Fibroblast of the conjunctiva (primary cell): ENCODE results near the gene RBM33.

Experiments used
- DNase-seq: peaks from one replicate; pipeline ENCODE4 v3.0.0-alpha.2; 2010; ENCODE audit warnings: low read depth

Gene RBM33

DNA sequence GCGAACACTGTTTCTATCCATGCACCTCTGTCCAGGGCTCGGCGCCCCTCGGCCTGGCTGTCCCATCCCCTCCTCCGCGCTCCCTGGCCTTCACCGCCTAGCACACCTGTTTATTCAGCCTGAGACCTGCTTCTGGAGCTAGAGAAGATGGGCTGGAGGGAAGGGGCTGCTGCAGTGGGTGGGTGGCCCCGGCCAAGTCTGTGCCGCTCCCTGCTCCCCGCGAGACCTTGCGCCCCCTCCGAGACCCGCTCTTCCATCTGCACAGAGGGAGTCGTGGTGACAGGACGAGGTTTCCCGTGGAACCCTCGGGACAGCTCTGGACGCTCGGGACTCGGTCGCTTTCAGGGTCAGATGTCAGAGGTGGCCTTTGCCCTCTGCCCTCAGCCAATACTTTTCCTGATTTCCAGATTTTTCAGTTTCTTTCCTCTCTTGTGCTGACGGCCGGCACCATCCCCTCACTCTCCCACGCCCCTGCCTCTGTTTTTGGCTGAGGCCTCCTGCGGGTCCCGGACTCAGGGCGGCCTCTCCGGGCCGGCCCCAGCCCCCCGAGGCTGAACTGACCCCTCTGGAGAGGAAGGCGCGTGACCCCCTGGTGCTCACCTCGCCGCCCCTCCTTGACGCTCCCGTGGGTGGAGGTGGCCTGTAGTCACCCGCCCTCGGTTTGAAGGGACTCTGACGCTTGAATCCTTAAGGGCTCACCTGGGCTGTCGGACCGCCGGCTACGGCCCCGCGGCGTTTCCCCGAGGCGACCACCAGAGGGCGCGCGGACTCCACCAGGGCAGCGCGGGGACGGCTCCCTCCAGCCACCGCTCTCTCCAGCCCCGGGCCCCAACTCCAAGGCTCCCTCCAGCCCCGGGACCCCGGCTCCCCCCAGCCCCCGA, 152.2 kb downstream of the RBM33 start:
- no peak for DNase-seq

DNA sequence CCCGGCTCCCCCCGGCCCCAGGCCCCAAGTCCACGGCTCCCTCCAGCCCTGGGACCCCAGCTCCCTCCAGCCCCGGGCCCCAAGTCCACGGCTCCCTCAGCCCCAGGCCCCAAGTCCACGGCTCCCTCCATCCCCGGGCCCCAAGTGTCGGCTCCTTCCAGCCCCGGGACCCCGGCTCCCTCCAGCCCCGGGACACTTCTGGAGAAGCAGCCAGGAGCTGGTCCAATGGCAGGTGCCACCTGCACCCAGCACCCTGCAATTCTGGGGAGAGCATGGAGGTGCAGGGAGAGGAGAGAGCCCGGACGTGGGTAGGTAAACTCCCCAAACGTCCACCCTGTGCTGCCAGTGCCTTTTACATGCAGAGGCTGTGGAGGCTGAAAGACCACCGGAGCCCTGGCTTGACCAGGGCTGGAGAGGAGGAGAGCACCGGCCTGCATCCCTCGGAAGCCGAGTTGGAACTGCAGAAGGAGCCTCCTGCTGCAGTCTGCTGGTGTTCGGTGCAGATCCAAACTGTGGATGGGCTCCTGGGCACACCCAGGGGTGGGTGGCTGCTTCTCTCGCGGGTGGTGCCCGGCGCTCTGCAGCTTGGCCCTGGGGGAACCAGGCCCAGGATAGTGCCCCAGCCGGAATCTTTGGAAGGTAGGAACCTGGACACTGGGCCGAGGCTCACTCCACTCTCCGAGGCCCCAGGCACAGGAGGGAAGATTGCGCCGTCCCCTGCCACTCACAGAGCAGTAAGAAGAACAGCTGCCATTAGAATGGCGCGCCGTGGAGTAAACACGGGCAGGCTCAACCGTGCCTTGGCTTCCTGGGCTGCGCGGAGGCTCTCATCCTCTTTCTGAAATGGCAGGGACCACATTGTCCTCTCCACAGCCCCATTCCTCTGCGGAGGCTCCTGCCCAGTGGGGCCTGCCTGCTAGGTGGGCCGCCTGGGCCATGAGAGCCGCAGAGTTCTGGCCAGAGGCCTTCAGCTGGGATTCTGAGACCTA, 153.1 kb downstream of the RBM33 start:
- DNase-seq: no peak

DNA sequence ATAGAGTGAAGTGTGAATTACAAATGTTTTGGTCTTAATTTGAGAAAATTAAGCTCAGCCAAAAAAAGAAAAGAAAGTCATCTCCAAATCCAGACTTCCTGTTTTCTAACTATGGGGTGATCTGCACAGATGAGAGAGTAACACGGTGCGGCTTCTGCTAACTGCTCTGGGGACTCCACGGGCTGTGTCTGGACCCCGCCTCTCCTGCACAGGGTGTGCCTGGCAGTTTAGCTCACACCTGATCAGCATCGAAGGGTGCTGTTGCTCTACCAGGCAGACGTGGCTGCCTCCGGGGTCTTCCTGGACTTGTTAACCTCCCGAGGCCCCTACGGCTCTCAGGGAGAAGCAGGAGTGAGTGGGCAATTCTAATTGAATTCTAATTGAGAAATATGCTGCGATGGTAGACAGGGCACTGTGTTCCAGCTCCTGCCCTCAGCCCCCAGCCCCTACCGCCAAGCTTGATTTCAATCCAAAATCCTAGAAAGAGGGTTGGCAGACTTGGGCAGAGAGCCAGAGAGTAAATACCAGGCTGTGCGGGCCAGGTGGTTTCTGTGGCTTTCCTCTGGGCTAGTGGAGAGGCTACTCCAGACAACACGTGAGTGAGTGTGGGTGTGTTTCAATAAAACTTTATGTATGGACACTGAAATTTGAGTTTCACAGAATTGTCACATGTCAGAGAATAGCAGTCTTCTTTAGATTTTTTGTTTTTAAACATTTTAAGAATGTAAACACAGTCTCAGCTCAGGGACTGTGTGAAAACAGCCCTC, 154.4 kb downstream of the RBM33 start:
- DNase-seq: no peak

DNA sequence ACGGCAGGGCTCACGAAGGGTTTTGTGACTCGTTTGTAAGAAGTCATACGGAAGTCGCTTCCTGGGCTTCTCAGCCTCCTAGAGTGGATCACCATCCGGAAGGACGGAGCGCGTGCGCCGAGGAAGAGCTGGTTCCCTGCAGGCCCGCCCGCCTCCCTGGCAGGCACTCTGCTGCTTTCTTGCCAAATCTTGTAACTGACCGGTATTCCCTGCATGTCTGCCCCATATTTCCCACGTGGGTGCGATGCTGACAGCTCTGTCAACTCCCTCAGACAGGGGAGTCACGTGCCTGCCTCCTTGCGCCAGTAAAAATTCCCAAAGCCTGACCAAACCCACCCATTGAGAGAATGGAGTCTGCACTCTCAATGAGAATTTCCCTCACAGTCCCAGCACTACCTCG, 155.1 kb downstream of the RBM33 start:
- DNase-seq: no peak

DNA sequence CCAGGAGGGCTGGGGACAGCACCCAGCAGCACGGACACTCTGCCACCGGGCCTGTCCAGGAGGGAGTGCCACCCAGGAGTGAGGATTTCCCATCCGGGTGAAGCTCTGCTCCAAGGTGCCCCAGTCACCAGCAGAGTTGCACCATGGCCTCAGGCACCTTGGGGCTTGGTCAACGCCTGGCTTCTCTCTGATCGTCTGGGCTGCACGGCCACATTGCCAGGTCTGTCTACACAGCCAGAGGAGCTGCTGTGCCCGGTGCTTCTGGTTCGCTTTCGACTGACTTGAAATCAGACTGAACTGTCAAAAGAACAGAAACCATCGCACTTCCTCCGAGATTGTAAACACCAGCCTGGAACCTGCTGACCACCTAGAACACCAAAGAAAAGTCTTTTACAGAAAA, 155.8 kb downstream of the RBM33 start:
- DNase-seq: no peak

DNA sequence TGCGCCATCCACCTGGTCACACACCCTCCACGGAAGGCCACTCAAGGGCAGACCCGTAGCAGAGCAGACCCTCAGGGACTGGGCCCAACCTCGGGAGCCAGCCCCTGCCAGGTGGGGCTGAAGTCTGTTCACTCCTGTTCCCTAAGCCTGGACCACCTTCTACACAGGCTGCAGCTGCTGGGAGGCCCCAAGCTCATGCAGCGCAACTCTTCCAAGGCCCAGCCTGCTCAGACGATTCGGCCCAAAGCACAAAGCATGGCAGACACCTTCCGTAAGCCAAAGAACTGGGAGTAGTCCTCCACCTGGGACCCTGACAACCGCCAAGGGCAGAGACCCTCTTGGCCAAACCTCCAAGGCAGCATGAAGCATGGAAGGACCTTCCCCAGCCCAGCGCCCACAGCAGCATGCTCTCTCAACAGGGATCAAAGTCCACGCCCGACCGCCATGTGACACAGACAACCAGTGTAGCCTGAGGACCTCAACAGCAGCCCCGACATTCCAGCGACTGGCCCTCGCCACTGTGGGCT, 156.3 kb downstream of the RBM33 start:
- no peak for DNase-seq

DNA sequence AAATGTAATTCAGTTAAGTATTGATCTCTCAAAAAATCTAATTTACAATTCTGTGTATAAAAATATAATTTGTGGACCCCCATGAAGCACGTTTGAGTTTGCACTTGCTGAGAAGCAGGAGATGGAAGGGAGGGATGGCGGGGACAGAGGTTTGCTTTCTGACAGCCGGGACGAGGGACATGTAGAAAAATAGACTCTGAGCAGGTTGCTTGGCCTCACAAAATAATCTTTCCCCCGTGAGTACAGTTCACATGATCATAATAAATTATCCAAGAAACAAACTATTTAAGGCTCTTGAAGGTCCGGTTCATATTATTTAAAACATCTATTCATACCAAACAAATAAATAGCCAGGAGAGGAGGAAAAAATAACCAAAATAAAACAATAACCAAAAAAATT, 157.8 kb downstream of the RBM33 start:
- DNase-seq: no peak

DNA sequence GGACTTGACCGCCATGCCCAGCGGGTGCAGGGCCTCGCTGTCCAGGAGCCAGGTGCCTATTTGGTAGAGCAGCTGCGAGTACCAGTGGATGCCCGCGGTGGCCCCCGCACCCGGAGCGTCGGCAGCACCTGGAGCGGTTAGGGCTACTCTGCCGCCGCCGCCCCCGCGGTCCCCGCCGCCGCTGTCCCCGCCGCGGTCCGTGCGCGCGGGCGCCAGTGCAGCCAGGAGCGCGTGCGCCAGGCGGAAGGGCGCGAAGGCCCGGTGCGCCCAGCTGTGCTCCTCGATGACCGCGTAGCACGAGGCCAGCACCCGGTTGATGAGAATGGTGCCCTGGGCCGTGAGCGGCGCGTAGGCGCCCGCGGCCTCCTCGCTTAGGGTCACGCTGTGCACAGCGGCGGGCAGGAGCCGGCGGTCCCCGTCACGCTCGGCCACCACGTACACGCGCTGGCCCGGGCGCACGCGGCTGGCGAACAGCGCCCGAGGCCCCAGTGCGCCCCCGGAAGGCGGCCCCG, 158.5 kb downstream of the RBM33 start:
- no peak for DNase-seq

DNA sequence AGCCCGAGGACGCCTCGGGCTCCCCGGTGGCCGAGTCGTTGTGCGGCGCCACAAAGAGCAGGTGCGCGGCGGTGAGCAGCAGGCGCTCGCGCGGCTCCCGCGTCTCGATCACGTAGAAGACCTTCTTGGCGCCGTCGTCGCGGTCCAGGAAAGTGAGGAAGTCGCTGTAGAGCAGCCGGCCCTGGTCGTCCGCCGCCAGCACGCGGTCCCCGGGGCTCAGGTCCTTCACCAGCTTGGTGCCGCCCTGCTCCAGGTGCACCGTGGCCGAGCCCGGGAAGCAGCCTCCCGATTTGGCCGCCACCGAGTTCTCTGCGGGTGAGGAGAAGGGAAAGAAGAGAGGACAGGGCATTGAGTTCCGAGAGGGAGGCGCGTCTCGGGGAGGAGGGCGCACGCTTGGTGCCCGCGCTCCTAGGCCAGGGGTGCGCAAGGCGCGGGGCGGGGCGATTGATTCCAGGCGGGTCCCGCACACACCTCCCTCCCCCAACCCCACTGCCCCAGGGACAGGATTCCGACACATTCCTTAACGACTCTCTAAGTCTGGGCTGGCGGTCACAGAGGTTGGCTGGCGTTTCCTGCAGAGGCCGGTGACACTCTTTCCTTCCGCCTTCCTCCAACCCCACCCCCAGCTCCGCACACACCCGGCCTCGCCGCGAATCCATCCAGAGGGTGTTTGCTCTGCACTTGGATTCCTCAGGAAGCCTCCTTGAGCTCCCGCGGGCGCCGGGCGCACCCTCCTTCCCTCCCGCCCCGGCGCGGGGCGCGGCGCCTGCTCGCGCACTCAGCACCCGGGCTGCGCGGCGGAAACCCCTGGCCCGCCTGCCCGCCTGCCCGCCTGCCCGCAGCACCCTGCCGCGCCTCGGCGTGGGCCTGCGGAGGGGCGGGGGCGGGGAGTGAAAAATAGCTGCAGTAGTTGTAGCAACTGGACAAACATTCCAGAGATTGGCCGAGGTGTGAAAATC, 159.2 kb downstream of the RBM33 start:
- no peak for DNase-seq

DNA sequence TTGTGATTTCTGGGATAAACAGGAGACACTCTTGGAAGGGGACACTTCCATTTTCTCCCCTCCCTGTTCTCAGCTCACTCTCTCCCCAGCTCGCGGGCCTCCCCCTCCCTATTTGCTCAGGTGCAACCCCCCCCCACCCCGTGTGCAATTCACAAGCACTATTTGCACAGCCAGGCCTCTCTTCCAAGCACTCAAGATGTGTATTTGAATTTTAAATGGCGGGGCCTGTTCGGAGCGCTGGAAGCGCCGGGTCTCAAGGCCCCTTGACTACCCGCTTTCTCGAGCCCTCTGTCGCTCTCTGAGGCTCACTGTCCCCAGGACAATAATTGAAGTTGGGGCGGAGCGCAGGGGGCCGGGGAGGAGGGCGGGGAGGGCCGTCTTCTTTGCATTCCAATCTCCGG, 160.0 kb downstream of the RBM33 start:
- no peak for DNase-seq

DNA sequence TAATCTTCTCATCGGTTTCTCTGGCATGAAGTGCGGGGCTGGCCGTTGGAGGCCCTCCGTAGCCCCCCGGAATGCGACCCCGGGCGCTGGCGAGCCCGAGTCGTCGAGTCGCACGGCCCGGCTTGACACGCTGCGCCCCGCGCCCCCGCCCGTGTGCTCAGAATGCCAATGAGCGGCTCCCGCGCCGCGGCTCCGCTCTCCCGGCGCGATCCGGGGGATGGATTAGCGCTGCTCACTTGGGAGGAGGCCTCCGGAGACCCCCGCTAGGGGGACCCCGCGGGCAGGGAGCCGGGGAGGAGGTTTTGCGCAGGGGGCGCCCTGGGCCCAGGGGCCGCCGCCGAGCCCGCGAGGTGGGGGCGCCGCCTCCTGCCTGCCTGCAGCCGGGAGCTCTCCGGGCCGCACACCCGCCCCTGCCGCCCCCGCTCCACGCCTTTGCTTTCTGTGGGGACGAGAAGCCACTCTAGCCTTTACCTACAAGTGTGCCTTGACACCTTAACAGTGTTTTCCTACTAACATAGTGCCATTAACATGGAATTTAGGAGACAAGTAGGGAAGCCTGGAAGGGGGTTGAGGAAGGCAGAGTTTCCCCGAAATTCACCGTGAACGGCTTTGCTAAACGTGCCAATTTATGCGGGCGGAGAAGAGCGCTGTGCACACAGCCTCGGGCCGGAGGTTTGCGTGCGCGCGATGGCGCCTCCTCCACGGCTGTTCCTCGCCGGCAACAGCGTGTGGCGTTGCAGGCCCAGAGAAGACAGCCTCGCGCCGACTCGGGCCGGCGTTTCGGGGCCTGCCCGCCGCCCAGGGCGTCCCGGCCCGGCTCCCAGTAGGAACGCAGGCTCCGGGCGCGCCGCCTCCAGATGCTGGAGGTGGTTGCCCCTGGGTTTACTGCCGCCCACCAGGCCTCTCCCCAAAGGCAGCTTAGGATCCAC, 160.7 kb downstream of the RBM33 start:
- peak; percentile 20 for DNase-seq

DNA sequence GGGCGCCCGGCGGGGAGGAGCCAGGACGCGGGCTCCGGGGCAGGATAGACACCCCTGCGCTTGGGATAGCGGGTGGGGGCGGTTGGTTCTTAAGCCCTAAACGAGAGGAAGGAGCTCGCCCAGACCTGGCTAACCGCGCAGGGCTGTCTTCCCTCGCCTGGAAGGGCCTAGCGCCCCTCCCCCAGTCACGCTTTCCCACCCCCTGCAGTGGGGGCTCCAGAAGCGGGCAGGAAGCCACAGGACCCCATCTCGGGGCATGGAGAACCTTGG, 161.3 kb downstream of the RBM33 start:
- DNase-seq: no peak

DNA sequence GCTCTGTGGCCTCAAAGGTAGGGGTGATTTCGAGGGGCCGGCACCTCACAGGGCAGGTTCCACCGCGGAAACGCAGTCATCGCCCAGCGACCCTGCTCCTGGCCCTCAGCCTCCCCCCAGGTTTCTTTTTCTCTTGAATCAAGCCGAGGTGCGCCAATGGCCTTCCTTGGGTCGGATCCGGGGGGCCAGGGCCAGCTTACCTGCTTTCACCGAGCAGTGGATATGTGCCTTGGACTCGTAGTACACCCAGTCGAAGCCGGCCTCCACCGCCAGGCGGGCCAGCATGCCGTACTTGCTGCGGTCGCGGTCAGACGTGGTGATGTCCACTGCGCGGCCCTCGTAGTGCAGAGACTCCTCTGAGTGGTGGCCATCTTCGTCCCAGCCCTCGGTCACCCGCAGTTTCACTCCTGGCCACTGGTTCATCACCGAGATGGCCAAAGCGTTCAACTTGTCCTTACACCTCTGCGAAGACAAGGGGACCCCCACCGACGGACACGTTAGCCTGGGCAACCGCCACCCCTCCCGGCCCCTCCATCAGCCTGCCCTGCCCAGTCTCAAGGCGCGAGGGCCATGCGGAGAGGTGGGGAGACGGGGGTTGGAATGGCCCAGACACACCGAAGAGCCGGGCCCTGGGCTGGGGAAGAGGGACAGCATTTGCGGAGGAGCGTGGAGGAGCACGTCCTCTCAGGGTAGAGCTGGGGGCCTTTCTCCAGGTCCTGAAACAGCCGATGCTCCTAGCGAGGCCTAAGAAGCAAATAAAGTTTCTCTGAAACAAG, 161.8 kb downstream of the RBM33 start:
- DNase-seq: no peak

DNA sequence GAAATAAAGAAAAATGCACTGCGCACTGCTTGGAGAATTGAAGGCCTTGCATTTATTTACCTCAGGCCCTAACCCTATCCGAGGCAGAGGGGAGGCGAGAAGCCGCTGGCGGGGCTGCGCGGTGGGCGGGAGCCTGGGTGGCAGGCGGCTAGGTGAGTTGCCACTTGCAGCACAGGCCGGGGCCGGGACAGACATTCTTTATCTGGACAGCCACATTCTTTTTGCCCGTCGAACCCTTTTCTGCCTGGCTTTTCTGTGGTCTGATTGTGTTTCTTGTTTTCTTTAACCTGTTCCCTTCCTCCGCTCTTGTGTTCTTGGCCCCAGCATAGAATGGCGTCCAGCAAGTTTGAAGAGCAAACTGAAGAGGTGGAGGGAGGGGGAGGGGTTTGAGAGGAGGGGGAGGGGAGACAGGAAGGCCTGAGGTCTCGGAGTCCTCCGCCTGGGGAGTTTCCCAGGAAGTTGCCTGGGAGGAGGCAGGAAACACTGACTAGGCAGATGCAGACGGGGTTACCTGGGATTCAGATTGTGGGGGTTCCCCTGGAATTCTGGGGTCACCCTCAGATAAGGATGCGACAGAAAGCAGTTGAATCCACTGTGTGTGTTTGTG, 162.7 kb downstream of the RBM33 start:
- DNase-seq: no peak

DNA sequence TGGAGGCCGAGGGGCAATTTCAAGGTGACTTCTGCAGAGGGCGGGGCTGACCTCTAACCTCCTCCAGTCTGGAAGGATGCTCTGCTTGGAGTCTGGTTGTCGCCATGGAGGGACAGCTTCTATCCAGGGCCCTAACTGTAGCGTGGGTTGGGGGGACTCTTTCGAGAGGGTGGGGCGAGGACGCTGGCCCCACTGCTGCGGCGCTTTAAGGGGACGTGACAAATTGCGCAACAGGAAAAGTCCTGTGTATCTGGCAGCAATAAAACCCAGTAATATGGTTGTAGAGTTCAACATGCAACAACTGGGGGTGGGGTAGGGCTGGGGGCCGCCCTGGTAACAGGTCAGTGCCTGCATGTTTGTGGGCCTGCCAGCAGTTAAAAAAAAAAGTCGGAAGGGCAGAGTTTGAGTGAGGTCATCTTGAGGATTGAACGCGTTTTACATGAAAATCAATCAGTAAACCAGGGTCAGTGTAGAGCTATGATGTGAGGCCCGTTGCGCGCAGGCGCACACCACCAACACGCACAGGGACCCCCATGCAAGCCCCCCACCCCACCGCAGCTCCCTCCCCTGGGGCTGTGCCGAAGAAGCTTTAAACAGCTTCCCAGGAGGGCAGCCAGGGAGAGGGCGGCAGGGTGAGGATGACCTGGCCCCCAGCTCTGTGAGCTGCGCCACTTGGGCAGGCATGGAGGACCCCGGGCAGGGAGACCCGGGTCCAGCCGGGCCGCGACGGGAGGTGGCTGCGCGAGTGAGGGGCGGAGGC, 163.5 kb downstream of the RBM33 start:
- DNase-seq: no peak

DNA sequence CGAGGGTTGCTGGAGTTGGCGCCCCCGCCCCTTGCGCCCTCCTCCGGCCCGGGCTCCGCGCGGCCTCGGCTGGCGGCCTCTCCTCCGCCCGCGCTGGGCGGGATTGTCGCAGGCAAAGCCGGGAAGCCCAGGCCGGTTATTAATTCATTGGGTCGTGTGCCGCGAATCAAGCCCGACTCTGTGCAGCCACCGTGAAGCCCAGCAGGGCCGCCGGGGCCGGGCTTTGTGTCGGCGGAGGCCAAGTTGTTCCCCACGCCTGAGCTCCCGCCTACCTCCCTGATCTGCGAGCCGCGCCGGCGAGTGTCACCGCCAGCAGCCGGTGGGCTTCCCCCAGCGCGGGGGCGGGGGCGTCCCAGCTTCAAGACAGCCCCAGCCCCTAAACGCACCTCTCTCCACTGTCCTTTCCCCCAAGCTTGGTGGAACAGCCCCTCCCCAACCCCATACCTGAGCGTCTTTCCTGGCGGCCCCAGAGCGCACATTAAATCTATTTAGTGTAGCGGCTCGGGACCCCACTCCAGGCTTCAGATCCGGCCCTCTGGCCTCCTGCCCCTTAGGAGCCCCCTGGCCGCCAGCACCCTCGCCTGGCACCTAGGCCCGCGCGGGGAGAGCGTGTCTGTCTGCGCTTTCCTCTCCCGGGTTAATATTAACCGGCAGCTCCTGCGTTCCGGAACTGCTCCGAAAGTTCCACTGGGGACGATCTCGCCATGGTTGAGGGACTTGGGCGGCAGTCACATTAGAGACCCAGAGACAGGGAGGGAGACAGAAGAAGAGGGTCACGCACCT, 164.3 kb downstream of the RBM33 start:
- DNase-seq: no peak
